Trophoblast cell (in vitro differentiated cells and primary cell): Measurements from ENCODE around the gene ELOVL7. TPM values are rescaled to one million over a fixed set of nuclear protein-coding genes. Genes with fewer than 3 reads are reported as not detected.

ENCODE experiments used
- DNase-seq, 2 donors: peaks; one replicate each; pipeline ENCODE4 v3.0.0-alpha.2; 2016
- H2AFZ ChIP-seq: 2 replicates; pipeline ENCODE4 v1.6.1; 2013; ENCODE audit warnings: low read length, moderate library complexity, mild to moderate bottlenecking; ENCODE audit not compliant: insufficient read depth, poor library complexity
- H2AK5ac ChIP-seq: 2 replicates; pipeline ENCODE4 v1.6.1; 2013; ENCODE audit warnings: mild to moderate bottlenecking, low read length
- H2BK120ac ChIP-seq: 2 replicates; pipeline ENCODE4 v1.6.1; 2013; ENCODE audit warnings: low read length, mild to moderate bottlenecking, moderate library complexity; ENCODE audit not compliant: insufficient read depth, poor library complexity
- H2BK12ac ChIP-seq: 2 replicates; pipeline ENCODE4 v1.6.1; 2013; ENCODE audit warnings: mild to moderate bottlenecking, low read length, moderate library complexity
- H2BK5ac ChIP-seq: 2 replicates; pipeline ENCODE4 v1.6.1; 2013; ENCODE audit warnings: low read length, low read depth, moderate library complexity, mild to moderate bottlenecking; ENCODE audit not compliant: poor library complexity
- H3K14ac ChIP-seq: 2 replicates; pipeline ENCODE4 v1.6.1; 2013; ENCODE audit warnings: mild to moderate bottlenecking, low read length
- H3K18ac ChIP-seq: 2 replicates; pipeline ENCODE4 v1.6.1; 2013; ENCODE audit warnings: mild to moderate bottlenecking, low read length
- H3K23ac ChIP-seq: 2 replicates; pipeline ENCODE4 v1.6.1; 2013; ENCODE audit warnings: low read length
- H3K27ac ChIP-seq: 2 replicates; pipeline ENCODE4 v1.5.1; 2013; ENCODE audit warnings: low read depth, mild to moderate bottlenecking, inconsistent platforms, low read length, moderate library complexity
- H3K27me3 ChIP-seq: 2 replicates; pipeline ENCODE4 v1.6.1; 2013; ENCODE audit warnings: inconsistent platforms, mild to moderate bottlenecking, low read length, moderate library complexity; ENCODE audit not compliant: insufficient read depth
- H3K36me3 ChIP-seq, 2 experiments: 1 replicate in 1 of 2; 2 replicates in 1 of 2; pipeline ENCODE4 v1.6.1; 2013; ENCODE audit warnings: low read length in 2 of 2, mild to moderate bottlenecking in 2 of 2, moderate library complexity in 1 of 2; ENCODE audit not compliant: insufficient read depth in 2 of 2, control insufficient read depth in 1 of 2
- H3K4ac ChIP-seq: 2 replicates; pipeline ENCODE4 v1.6.1; 2013; ENCODE audit warnings: low read depth, mild to moderate bottlenecking, low read length, moderate library complexity
- H3K4me1 ChIP-seq, 2 experiments: 1 replicate in 1 of 2; 2 replicates in 1 of 2; pipeline ENCODE4 v1.6.1; 2013; ENCODE audit warnings: low read length in 2 of 2, mild to moderate bottlenecking in 2 of 2, moderate library complexity in 1 of 2; ENCODE audit not compliant: insufficient read depth in 2 of 2, control insufficient read depth in 1 of 2
- H3K4me2 ChIP-seq: 2 replicates; pipeline ENCODE4 v1.6.1; 2013; ENCODE audit warnings: inconsistent platforms, mild to moderate bottlenecking, low read length, moderate library complexity
- H3K4me3 ChIP-seq: 2 replicates; pipeline ENCODE4 v1.5.1; 2013; ENCODE audit warnings: mild to moderate bottlenecking, low read depth, low read length, inconsistent platforms
- H3K79me1 ChIP-seq: one replicate; pipeline ENCODE4 v1.6.1; 2013; ENCODE audit warnings: low read length
- H3K79me2 ChIP-seq: 2 replicates; pipeline ENCODE4 v1.6.1; 2013; ENCODE audit warnings: low read length, mild to moderate bottlenecking; ENCODE audit not compliant: control insufficient read depth, insufficient read depth, poor library complexity
- H3K9ac ChIP-seq: 2 replicates; pipeline ENCODE4 v1.6.1; 2013; ENCODE audit warnings: mild to moderate bottlenecking, low read length
- H3K9me3 ChIP-seq: 2 replicates; pipeline ENCODE4 v1.6.1; 2013; ENCODE audit warnings: low read depth, mild to moderate bottlenecking, control low read depth, inconsistent platforms, low read length; ENCODE audit not compliant: insufficient read depth
- H4K12ac ChIP-seq: 2 replicates; pipeline ENCODE4 v1.6.1; 2013; ENCODE audit warnings: low read depth, mild to moderate bottlenecking, low read length, moderate library complexity
- H4K8ac ChIP-seq: 2 replicates; pipeline ENCODE4 v1.6.1; 2013; ENCODE audit warnings: low read depth, mild to moderate bottlenecking, low read length, moderate library complexity
- H4K91ac ChIP-seq: one replicate; pipeline ENCODE4 v1.6.1; 2013; ENCODE audit warnings: low read depth, mild to moderate bottlenecking, low read length, moderate library complexity
- WGBS: extraction: QIAGEN DNeasy Blood & Tissue Kit; methylation state at CpG from one replicate; pipeline ENCODE4 v1.1.7; 2013; ENCODE audit warnings: missing lambda C conversion rate; ENCODE audit not compliant: insufficient read length, insufficient coverage; ENCODE audit errors: extremely low coverage; 5-methylcytosine and 5-hydroxymethylcytosine counted together
- polyA plus RNA-seq: library from polyadenylated mRNA; stranded (reverse); fragments of 200-250 nt; gene quantifications from 2 replicates; pipeline ENCODE4 v1.2.3, GENCODE V29; 2013

Gene ELOVL7
- 3.5 and 3.8 TPM in 2 replicates for polyA plus RNA-seq

GRCh38 chr5:60843936-60844905 lies at the start of gene ELOVL7:
ELOVL7 (minus strand) TSS chr5:60844269; CDS start chr5:60787397, 56,872 bp downstream.
- Histone ChIP-seq H4K12ac (no peak within 1 kb of the TSS), H2AFZ (peak within 1 kb of the TSS; percentile 91), H3K27me3 (peaks cover 11% of the 10 kb centered on the region), H4K91ac (peak within 1 kb of the TSS; percentile 16), H3K4me1 (peaks cover 0 to 2% of the 10 kb centered on the region in 2 experiments), H3K79me1 (peaks cover 2% of the 10 kb centered on the region), H3K79me2 (no peaks in the 10 kb centered on the region), H3K9ac (peak within 1 kb of the TSS; percentile 19), H3K4ac (no peak within 1 kb of the TSS), H2AK5ac (no peak within 1 kb of the TSS), H2BK12ac (no peak within 1 kb of the TSS), H4K8ac (peak within 1 kb of the TSS; percentile 49), H3K18ac (peak within 1 kb of the TSS; percentile 38), H3K27ac (no peak within 1 kb of the TSS), H3K4me2 (peak within 1 kb of the TSS; percentile 100), H3K36me3 (no peaks in the 10 kb centered on the region), H2BK120ac (peak within 1 kb of the TSS; percentile 44), H3K4me3 (peak within 1 kb of the TSS; percentile 84), H2BK5ac (no peak within 1 kb of the TSS), H3K14ac (no peak within 1 kb of the TSS), H3K9me3 (no peaks in the 10 kb centered on the region), H3K23ac (no peak within 1 kb of the TSS)
- WGBS: no CpG with 5 or more reads among the region's 87 CpGs
- peak; percentile 57 to 70 for DNase-seq

- Histone ChIP-seq H3K79me1 (no peaks in the 10 kb centered on the region), H3K36me3 (peaks cover 11 to 13% of the 10 kb centered on the region in 2 experiments), H3K14ac (no peak overlapping the region), H2BK120ac (no peak overlapping the region), H3K79me2 (no peaks in the 10 kb centered on the region), H3K23ac (no peak overlapping the region), H4K91ac (no peak overlapping the region), H2BK12ac (no peak overlapping the region), H2AK5ac (no peak overlapping the region), H3K4ac (no peak overlapping the region), H2BK5ac (no peak overlapping the region), H2AFZ (no peak overlapping the region), H3K18ac (no peak overlapping the region), H4K8ac (no peak overlapping the region), H3K4me2 (no peak overlapping the region), H3K27me3 (no peaks in the 10 kb centered on the region), H3K4me1 (no peaks in the 10 kb centered on the region), H3K9me3 (no peaks in the 10 kb centered on the region), H4K12ac (no peak overlapping the region), H3K4me3 (no peak overlapping the region), H3K9ac (no peak overlapping the region), H3K27ac (no peak overlapping the region)
- WGBS: no CpG with 5 or more reads among the region's 13 CpGs
- no peak for DNase-seq
Measured at GRCh38 chr5:60893521-60893920, 49.5 kb upstream of the ELOVL7 start.

GRCh38 chr5:60891667-60892066 lies 47.6 kb upstream of the ELOVL7 start:
- Histone ChIP-seq H3K36me3 (peaks cover 11% of the 10 kb centered on the region in 2 experiments), H3K14ac (no peak overlapping the region), H2AK5ac (no peak overlapping the region), H4K8ac (no peak overlapping the region), H3K27ac (no peak overlapping the region), H4K12ac (no peak overlapping the region), H3K27me3 (no peaks in the 10 kb centered on the region), H3K79me2 (no peaks in the 10 kb centered on the region), H2BK120ac (no peak overlapping the region), H3K18ac (no peak overlapping the region), H3K4me3 (no peak overlapping the region), H3K4me1 (no peaks in the 10 kb centered on the region), H2AFZ (no peak overlapping the region), H3K9ac (no peak overlapping the region), H2BK5ac (no peak overlapping the region), H3K4ac (no peak overlapping the region), H3K9me3 (no peaks in the 10 kb centered on the region), H3K23ac (no peak overlapping the region), H3K79me1 (no peaks in the 10 kb centered on the region), H2BK12ac (no peak overlapping the region), H4K91ac (no peak overlapping the region), H3K4me2 (no peak overlapping the region)
- no CpG with 5 or more reads among the region's 2 CpGs for WGBS
- no peak for DNase-seq

GRCh38 chr5:60888359-60889061 lies 44.4 kb upstream of the ELOVL7 start:
- Histone ChIP-seq H2AFZ (no peak overlapping the region), H3K4me3 (no peak overlapping the region), H2BK12ac (no peak overlapping the region), H2AK5ac (no peak overlapping the region), H3K9ac (no peak overlapping the region), H3K79me1 (no peaks in the 10 kb centered on the region), H3K9me3 (no peaks in the 10 kb centered on the region), H3K23ac (no peak overlapping the region), H3K14ac (no peak overlapping the region), H2BK120ac (no peak overlapping the region), H3K18ac (no peak overlapping the region), H3K27me3 (no peaks in the 10 kb centered on the region), H4K8ac (no peak overlapping the region), H3K79me2 (no peaks in the 10 kb centered on the region), H4K12ac (no peak overlapping the region), H4K91ac (no peak overlapping the region), H3K36me3 (peaks cover 8 to 10% of the 10 kb centered on the region in 2 experiments), H3K4me1 (no peaks in the 10 kb centered on the region), H3K4me2 (no peak overlapping the region), H2BK5ac (no peak overlapping the region), H3K4ac (no peak overlapping the region), H3K27ac (no peak overlapping the region)
- no CpG with 5 or more reads among the region's 2 CpGs for WGBS
- DNase-seq: no peak
